ENCODE results near the gene C16orf90. TPM values are rescaled to one million over a fixed set of nuclear protein-coding genes. Genes with fewer than 3 reads are reported as not detected.

Gene C16orf90
- total and polyA plus RNA-seq, 2 donors (not counting 1 experiment from before 2014, with no cell fraction given) = not detected

- Histone ChIP-seq H3K79me2 (ENCODE audit: control insufficient read depth, insufficient read depth, low read length) (no peaks in the 10 kb centered on the region), H4K20me1 (ENCODE audit: control insufficient read depth, insufficient read depth, low read length, poor library complexity, severe bottlenecking) (no peaks in the 10 kb centered on the region), H3K9ac (ENCODE audit: low read length) (no peak overlapping the region), H3K27ac (ENCODE audit: low read length in 2 of 2) (no peak overlapping the region), H3K9me3 (ENCODE audit: control extremely low read depth in 1 of 3, control insufficient read depth in 2 of 3, insufficient read depth in 1 of 3, low read length in 2 of 3) (no peaks in the 10 kb centered on the region), H3K4me3 (ENCODE audit: control extremely low read depth in 1 of 5, extremely low read depth in 1 of 5, insufficient read depth in 1 of 5, low read depth in 2 of 5, low read length in 4 of 5) (no peak overlapping the region), H3K36me3 (replicated peaks in 1 of 2; ENCODE audit: control extremely low read depth in 1 of 2, control insufficient read depth in 1 of 2, extremely low read depth in 1 of 2, insufficient read depth in 2 of 2, low read length in 1 of 2) (no peaks in the 10 kb centered on the region), H3K27me3 (replicated peaks in 1 of 4; ENCODE audit: control extremely low read depth in 1 of 4, control insufficient read depth in 3 of 4, insufficient read depth in 4 of 4, low read length in 3 of 4) (no peaks in the 10 kb centered on the region), H3K4me2 (replicated peaks; ENCODE audit: low read depth, low read length, poor library complexity, severe bottlenecking) (no peak overlapping the region), H3K4me1 (ENCODE audit: control insufficient read depth in 2 of 2, insufficient read depth in 2 of 2, low read length in 2 of 2) (no peaks in the 10 kb centered on the region), H2AFZ (ENCODE audit: insufficient read depth, low read depth, low read length, poor library complexity, severe bottlenecking) (no peak overlapping the region)
- H3K4me1 Mint-ChIP-seq = peaks cover 1% of the 10 kb centered on the region
- no peak overlapping the region for H3K27ac Mint-ChIP-seq
- no peak for TF ChIP-seq EZH2 (IDR thresholded peaks at IDR 0.05; ENCODE audit: borderline replicate concordance, insufficient read depth, low read depth, low read length, poor library complexity, severe bottlenecking)
- no peak for TF ChIP-seq CTCF (IDR thresholded peaks at IDR 0.05)
- H3K27me3 Mint-ChIP-seq = no peaks in the 10 kb centered on the region
- 96% methylated on average over 16 of the region's 16 CpGs for WGBS (ENCODE audit: insufficient coverage)
- intact Hi-C loops (cut with micrococcal nuclease) = no loop called here
- DNase-seq (no peak), ATAC-seq (ENCODE audit: low read depth) (no peak)
- ChIA-PET CTCF (no interaction called here), POLR2A (interaction anchor here (0.6 kb wide), 1 partner anchor 758 kb away, joined by 3 read pairs; no protein-coding TSS in a partner anchor)
- no peak overlapping the region for H3K4me3 Mint-ChIP-seq
- no peaks in the 10 kb centered on the region for H3K9me3 Mint-ChIP-seq (ENCODE audit: insufficient read depth)
Observed at GRCh38 chr16:3494386-3494973, 809 bp downstream of the C16orf90 start.

- intact Hi-C loops (cut with micrococcal nuclease) = no loop called here
- H3K4me2 ChIP-seq (replicated peaks; ENCODE audit: low read depth, low read length, poor library complexity, severe bottlenecking) = no peak overlapping the region
- POLR2A ChIA-PET = no interaction called here
Observed at GRCh38 chr16:3492356-3492755, 2.9 kb downstream of the C16orf90 start.

More at GRCh38 chr16:3492356-3492755, 2.9 kb downstream of the C16orf90 start:
- Histone ChIP-seq H3K9me3 (ENCODE audit: control extremely low read depth in 1 of 3, control insufficient read depth in 2 of 3, insufficient read depth in 1 of 3, low read length in 2 of 3) (no peaks in the 10 kb centered on the region), H3K79me2 (ENCODE audit: control insufficient read depth, insufficient read depth, low read length) (no peaks in the 10 kb centered on the region), H3K36me3 (replicated peaks in 1 of 2; ENCODE audit: control extremely low read depth in 1 of 2, control insufficient read depth in 1 of 2, extremely low read depth in 1 of 2, insufficient read depth in 2 of 2, low read length in 1 of 2) (no peaks in the 10 kb centered on the region), H4K20me1 (ENCODE audit: control insufficient read depth, insufficient read depth, low read length, poor library complexity, severe bottlenecking) (no peaks in the 10 kb centered on the region), H3K4me1 (ENCODE audit: control insufficient read depth in 2 of 2, insufficient read depth in 2 of 2, low read length in 2 of 2) (no peaks in the 10 kb centered on the region), H2AFZ (ENCODE audit: insufficient read depth, low read depth, low read length, poor library complexity, severe bottlenecking) (no peak overlapping the region), H3K9ac (ENCODE audit: low read length) (no peak overlapping the region), H3K4me3 (ENCODE audit: control extremely low read depth in 1 of 5, extremely low read depth in 1 of 5, insufficient read depth in 1 of 5, low read depth in 2 of 5, low read length in 4 of 5) (no peak overlapping the region), H3K27me3 (replicated peaks in 1 of 4; ENCODE audit: control extremely low read depth in 1 of 4, control insufficient read depth in 3 of 4, insufficient read depth in 4 of 4, low read length in 3 of 4) (no peaks in the 10 kb centered on the region), H3K27ac (ENCODE audit: low read length in 2 of 2) (no peak overlapping the region)
- ATAC-seq (ENCODE audit: low read depth) (no peak), DNase-seq (no peak)
- H3K4me3 Mint-ChIP-seq = no peak overlapping the region
- H3K27me3 Mint-ChIP-seq = no peaks in the 10 kb centered on the region
- no peak overlapping the region for H3K27ac Mint-ChIP-seq
- CTCF ChIA-PET = no interaction called here
- no peaks in the 10 kb centered on the region for H3K4me1 Mint-ChIP-seq
- TF ChIP-seq EZH2 (IDR thresholded peaks at IDR 0.05; ENCODE audit: borderline replicate concordance, insufficient read depth, low read depth, low read length, poor library complexity, severe bottlenecking) = no peak
- no peaks in the 10 kb centered on the region for H3K9me3 Mint-ChIP-seq (ENCODE audit: insufficient read depth)
- WGBS (ENCODE audit: insufficient coverage) = 97% methylated on average over 10 of the region's 10 CpGs

Measured in B cell (primary cell).